IMR-90 (cell line): ENCODE results near the gene CCR5. TPM values are rescaled to one million over a fixed set of nuclear protein-coding genes. Genes with fewer than 3 reads are reported as not detected.

Source experiments
- ATAC-seq: fragments of 200-7000 bp; cut with Tn5 transposase; 2 replicates; pipeline ENCODE4 v1.9.1; 2020; ENCODE audit warnings: low read depth, mild to moderate bottlenecking, moderate library complexity
- BruUV-seq: library from RNA; stranded (reverse); fragments of 400-500 nt; replicated peaks from 2 replicates; lab custom pipeline; 2021; lab: Mats Ljungman, UMichigan
- CTCF ChIA-PET: fragments of 300-600 bp; formaldehyde crosslinking; extraction: SDS; loops from one replicate; lab custom pipeline; 2021; ENCODE audit warnings: antibody characterized with exemption; lab: Yijun Ruan, JAX
- POLR2A ChIA-PET: fragments of 300-600 bp; sonication (Branson Sonifier 250); formaldehyde crosslinking; loops from one replicate; lab custom pipeline; 2022; ENCODE audit warnings: antibody characterized with exemption; ENCODE audit not compliant: unreplicated experiment; lab: Charles Lee
- DNase-seq: peaks from one replicate; pipeline ENCODE4 v3.0.0; 2013
- H2AFZ ChIP-seq: replicated peaks from 2 replicates; pipeline ENCODE3; 2013; ENCODE audit warnings: low read length, mild to moderate bottlenecking; ENCODE audit not compliant: poor library complexity
- H2AK5ac ChIP-seq: 2 replicates; pipeline ENCODE4 v1.6.1; 2013; ENCODE audit warnings: low read depth, low read length, inconsistent platforms
- H2AK9ac ChIP-seq: replicated peaks from 2 replicates; pipeline ENCODE3; 2013; ENCODE audit warnings: mild to moderate bottlenecking, low read depth, low read length, moderate library complexity; ENCODE audit not compliant: poor library complexity
- H2BK120ac ChIP-seq: 2 replicates; pipeline ENCODE4 v1.6.1; 2013; ENCODE audit warnings: low read depth, low read length, inconsistent platforms
- H2BK15ac ChIP-seq: 3 replicates; pipeline ENCODE4 v1.6.1; 2013; ENCODE audit warnings: low read depth, low read length, inconsistent platforms
- H2BK20ac ChIP-seq: 2 replicates; pipeline ENCODE4 v1.6.1; 2013; ENCODE audit warnings: low read depth, mild to moderate bottlenecking, inconsistent platforms, low read length, moderate library complexity
- H2BK5ac ChIP-seq: 2 replicates; pipeline ENCODE4 v1.6.1; 2013; ENCODE audit warnings: mild to moderate bottlenecking, low read depth, low read length, inconsistent platforms; ENCODE audit not compliant: poor library complexity, severe bottlenecking
- H3K14ac ChIP-seq: replicated peaks from 2 replicates; pipeline ENCODE4 v1.6.1; 2013; ENCODE audit warnings: low read depth, low read length, inconsistent platforms
- H3K18ac ChIP-seq: 2 replicates; pipeline ENCODE4 v1.6.1; 2013; ENCODE audit warnings: low read depth, low read length, control low read depth
- H3K23ac ChIP-seq: 2 replicates; pipeline ENCODE4 v1.6.1; 2013; ENCODE audit warnings: low read depth, low read length, inconsistent platforms
- H3K27ac ChIP-seq: 2 replicates; pipeline ENCODE4 v1.5.1; 2013; ENCODE audit warnings: mild to moderate bottlenecking, control low read depth, low read length; ENCODE audit not compliant: insufficient read depth
- H3K27me3 ChIP-seq: 2 replicates; pipeline ENCODE4 v1.6.1; 2013; ENCODE audit warnings: low read length; ENCODE audit not compliant: control insufficient read depth, insufficient read depth
- H3K36me3 ChIP-seq: 2 replicates; pipeline ENCODE4 v1.6.1; 2013; ENCODE audit warnings: low read length, mixed read lengths; ENCODE audit not compliant: control insufficient read depth, insufficient read depth
- H3K4ac ChIP-seq: 2 replicates; pipeline ENCODE4 v1.6.1; 2013; ENCODE audit warnings: low read depth, low read length, inconsistent platforms
- H3K4me1 ChIP-seq: 2 replicates; pipeline ENCODE4 v1.6.1; 2013; ENCODE audit warnings: low read length, mixed read lengths; ENCODE audit not compliant: control insufficient read depth, insufficient read depth
- H3K4me2 ChIP-seq: 2 replicates; pipeline ENCODE4 v1.6.1; 2013; ENCODE audit warnings: low read depth, mild to moderate bottlenecking, control low read depth, low read length, moderate library complexity
- H3K4me3 ChIP-seq: 2 replicates; pipeline ENCODE4 v1.5.1; 2013; ENCODE audit warnings: low read depth, mild to moderate bottlenecking, control low read depth, low read length, moderate library complexity; ENCODE audit not compliant: insufficient read depth
- H3K56ac ChIP-seq: 2 replicates; pipeline ENCODE4 v1.6.1; 2013; ENCODE audit warnings: low read length, inconsistent platforms; ENCODE audit not compliant: insufficient read depth; ENCODE audit errors: extremely low read depth
- H3K79me1 ChIP-seq, 2 experiments: 2 replicates each; pipeline ENCODE4 v1.6.1; 2013; ENCODE audit warnings: low read length in 2 of 2, inconsistent platforms in 1 of 2, low read depth in 1 of 2
- H3K9ac ChIP-seq: 2 replicates; pipeline ENCODE4 v1.6.1; 2013; ENCODE audit warnings: low read depth, low read length, control low read depth
- H3K9me1 ChIP-seq: 2 replicates; pipeline ENCODE4 v1.6.1; 2013; ENCODE audit warnings: low read length, inconsistent platforms; ENCODE audit not compliant: insufficient read depth
- H3K9me3 ChIP-seq: 2 replicates; pipeline ENCODE4 v1.6.1; 2013; ENCODE audit warnings: low read length; ENCODE audit not compliant: control insufficient read depth, insufficient read depth
- H4K20me1 ChIP-seq: 2 replicates; pipeline ENCODE4 v1.6.1; 2013; ENCODE audit warnings: low read length, inconsistent platforms; ENCODE audit not compliant: insufficient read depth
- H4K5ac ChIP-seq: 2 replicates; pipeline ENCODE4 v1.6.1; 2013; ENCODE audit warnings: mild to moderate bottlenecking, low read depth, low read length, control low read depth
- H4K8ac ChIP-seq, 2 experiments: 2 replicates each; pipeline ENCODE4 v1.6.1; 2013; ENCODE audit warnings: low read depth in 2 of 2, low read length in 2 of 2, control low read depth in 1 of 2, inconsistent platforms in 1 of 2
- H4K91ac ChIP-seq: 2 replicates; pipeline ENCODE4 v1.6.1; 2013; ENCODE audit warnings: low read depth, low read length, inconsistent platforms; ENCODE audit not compliant: insufficient read depth
- MAZ ChIP-seq: IDR thresholded peaks from 2 replicates; pipeline ENCODE4 v1.6.1; 2012; ENCODE audit warnings: low read depth, mild to moderate bottlenecking, low read length, improper control_type of control experiment, moderate library complexity, borderline replicate concordance
- WGBS, 2 experiments: methylation state at CpG; one replicate each; pipeline versions ENCODE4 v1.1.5 to v1.1.7; 2013; ENCODE audit warnings: missing lambda C conversion rate in 2 of 2; ENCODE audit not compliant: insufficient read length in 1 of 2; ENCODE audit errors: extremely low coverage in 2 of 2; 5-methylcytosine and 5-hydroxymethylcytosine counted together
- dilution Hi-C: fragments of 300-500 bp; cut with HindIII; formaldehyde crosslinking; loops from one replicate; pipeline ENCODE4 v1.14.3; 2018; ENCODE audit warnings: low sequenced_read_pairs; ENCODE audit not compliant: unreplicated experiment
- in situ Hi-C: fragments of 300-500 bp; cut with MboI; formaldehyde crosslinking; loops from 3 replicates; pipeline ENCODE4 v1.14.3; 2019; ENCODE audit warnings: low sequenced_read_pairs, inconsistent platforms, mixed read lengths
- intact Hi-C: fragments of 100-400 bp; cut with micrococcal nuclease; formaldehyde crosslinking; loops from 2 replicates; pipeline ENCODE4 v1.10.0; 2022
- polyA plus RNA-seq, 3 experiments: library from polyadenylated mRNA; depleted of rRNA; stranded (reverse); fragments of >200 nt; gene quantifications; 2 replicates each; pipeline ENCODE4 v1.2.3, GENCODE V29; 2012; ENCODE audit warnings: low replicate concordance in 1 of 3
- total RNA-seq: library from RNA; depleted of rRNA; stranded (reverse); fragments of >200 nt; gene quantifications from 2 replicates; pipeline ENCODE4 v1.2.3, GENCODE V29; 2012

The CCR5 gene
- total and polyA plus RNA-seq, 2 of the 4 experiments (the other 2 are of a cell fraction), result not detected

- Histone ChIP-seq H3K79me1 (no peaks in the 10 kb centered on the region), H3K9ac (no peak overlapping the region), H3K27me3 (peaks cover 43% of the 10 kb centered on the region), H2AFZ (no peak overlapping the region), H2BK120ac (no peak overlapping the region), H3K4me1 (no peaks in the 10 kb centered on the region), H3K4ac (no peak overlapping the region), H3K9me1 (no peaks in the 10 kb centered on the region), H3K4me2 (peak overlapping the region; percentile 72), H3K18ac (no peak overlapping the region), H3K36me3 (no peaks in the 10 kb centered on the region), H4K20me1 (no peaks in the 10 kb centered on the region), H3K14ac (no peak overlapping the region), H4K8ac (no peak overlapping the region), H2AK5ac (no peak overlapping the region), H3K27ac (no peak overlapping the region), H3K9me3 (no peaks in the 10 kb centered on the region), H3K56ac (no peak overlapping the region), H2BK15ac (no peak overlapping the region), H3K4me3 (no peak overlapping the region), H4K5ac (no peak overlapping the region), H2BK20ac (no peak overlapping the region), H3K23ac (no peak overlapping the region), H2BK5ac (no peak overlapping the region), H2AK9ac (no peak overlapping the region), H4K91ac (no peak overlapping the region)
- DNase-seq, result no peak
- in situ Hi-C loops (no loop called here), dilution Hi-C loops (no loop called here), intact Hi-C loops (no loop called here)
- ATAC-seq, result peak; percentile 40; the same call in 1 of the 2 replicates
- POLR2A ChIA-PET, result no interaction called here
- no TSS peak for BruUV-seq
- no CpG with 5 or more reads among the region's 8 CpGs for WGBS, 2 experiments
- CTCF ChIA-PET, result no interaction called here
- no peak for TF ChIP-seq MAZ
These were observed 9.9 kb downstream of the CCR5 start for GRCh38 chr3:46380471-46381221.
